ENCODE data around the gene TTC39B.

- TF ChIP-seq CTCF (IDR thresholded peaks at IDR 0.05) (no peak), POLR2A (IDR thresholded peaks at IDR 0.05) (no peak)
Measured at GRCh38 chr9:15163931-15164330, 143.1 kb downstream of the TTC39B start.

Measured in heart left ventricle (tissue), 13 donors.